Thyroid gland (tissue), 4 donors: ENCODE data around the gene UPF1.

ENCODE experiments used
- POLR2A ChIP-seq, 2 donors: fragments of 450-650 bp; IDR thresholded peaks; one replicate each; pipeline ENCODE4 v1.6.1; 2017; ENCODE audit warnings: antibody characterized with exemption in 2 of 2, mild to moderate bottlenecking in 2 of 2, moderate library complexity in 1 of 2
- TF ChIP-seq, protein P1 (sequence below), 6 experiments: fragments of 200-600 bp in 3 of 6; fragments of 450-650 bp in 3 of 6; sonication (generic) in 3 of 6; IDR thresholded peaks; one replicate each; pipeline ENCODE4 v1.5.1; 2016 to 2019; ENCODE audit warnings: antibody characterized with exemption in 6 of 6, mild to moderate bottlenecking in 2 of 6, inconsistent platforms in 1 of 6, moderate library complexity in 1 of 6

DNA sequence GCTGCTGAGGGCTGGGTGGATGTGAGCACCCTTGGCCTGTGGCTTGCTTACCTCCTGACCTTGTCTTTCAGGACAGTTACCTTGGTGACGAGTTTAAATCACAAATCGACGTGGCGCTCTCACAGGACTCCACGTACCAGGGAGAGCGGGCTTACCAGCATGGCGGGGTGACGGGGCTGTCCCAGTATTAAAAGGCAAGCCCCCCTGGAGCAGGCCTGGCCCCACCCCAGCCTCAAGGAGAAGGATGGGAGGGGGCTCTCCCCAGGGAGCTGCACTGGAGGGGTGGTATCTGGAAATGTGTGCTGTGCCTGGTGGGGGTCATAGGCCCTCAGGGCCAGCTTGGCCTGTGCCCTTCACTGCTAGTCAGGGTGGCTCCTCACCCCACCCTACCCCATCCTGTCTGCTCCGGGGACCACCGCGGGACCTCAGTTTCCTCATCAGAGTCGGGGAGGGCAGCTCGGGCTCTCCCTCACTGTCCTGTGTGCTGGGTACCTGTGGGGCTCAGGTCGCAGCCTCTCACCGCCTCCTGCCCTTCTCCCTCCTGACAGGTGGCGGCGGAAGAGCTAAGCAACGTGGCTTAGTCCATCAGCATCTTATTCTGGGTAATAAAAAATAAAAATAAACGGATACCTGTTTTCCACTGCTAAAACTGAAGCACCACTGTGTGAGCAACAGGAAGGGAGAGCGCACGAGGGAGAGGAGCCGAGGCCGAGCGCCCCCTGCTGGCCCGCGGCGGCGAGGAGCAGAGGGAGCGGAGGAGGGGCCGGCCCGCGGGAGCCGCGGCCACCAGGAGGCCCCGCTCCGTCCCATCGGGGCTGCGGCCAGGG, 34.4 kb downstream of the UPF1 start:
- TF ChIP-seq POLR2A (IDR thresholded peaks at IDR 0.05): no peak
- TF ChIP-seq, protein P1, sequence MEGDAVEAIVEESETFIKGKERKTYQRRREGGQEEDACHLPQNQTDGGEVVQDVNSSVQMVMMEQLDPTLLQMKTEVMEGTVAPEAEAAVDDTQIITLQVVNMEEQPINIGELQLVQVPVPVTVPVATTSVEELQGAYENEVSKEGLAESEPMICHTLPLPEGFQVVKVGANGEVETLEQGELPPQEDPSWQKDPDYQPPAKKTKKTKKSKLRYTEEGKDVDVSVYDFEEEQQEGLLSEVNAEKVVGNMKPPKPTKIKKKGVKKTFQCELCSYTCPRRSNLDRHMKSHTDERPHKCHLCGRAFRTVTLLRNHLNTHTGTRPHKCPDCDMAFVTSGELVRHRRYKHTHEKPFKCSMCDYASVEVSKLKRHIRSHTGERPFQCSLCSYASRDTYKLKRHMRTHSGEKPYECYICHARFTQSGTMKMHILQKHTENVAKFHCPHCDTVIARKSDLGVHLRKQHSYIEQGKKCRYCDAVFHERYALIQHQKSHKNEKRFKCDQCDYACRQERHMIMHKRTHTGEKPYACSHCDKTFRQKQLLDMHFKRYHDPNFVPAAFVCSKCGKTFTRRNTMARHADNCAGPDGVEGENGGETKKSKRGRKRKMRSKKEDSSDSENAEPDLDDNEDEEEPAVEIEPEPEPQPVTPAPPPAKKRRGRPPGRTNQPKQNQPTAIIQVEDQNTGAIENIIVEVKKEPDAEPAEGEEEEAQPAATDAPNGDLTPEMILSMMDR (IDR thresholded peaks at IDR 0.05): peak; percentile 54 to 95 (median 84)
